NCI-H345 treated with DMSO at 0.1 percent for 48 hours (cell line): Measurements from ENCODE around the gene DSTN.
A peak's percentile ranks its signal among the peaks of the same experiment; 100 is the strongest.

Source experiments
- DNase-seq: peaks from one replicate; lab custom pipeline; 2025; ENCODE audit not compliant: unreplicated experiment; lab: John Stamatoyannopoulos, UW

DSTN gene

DNA sequence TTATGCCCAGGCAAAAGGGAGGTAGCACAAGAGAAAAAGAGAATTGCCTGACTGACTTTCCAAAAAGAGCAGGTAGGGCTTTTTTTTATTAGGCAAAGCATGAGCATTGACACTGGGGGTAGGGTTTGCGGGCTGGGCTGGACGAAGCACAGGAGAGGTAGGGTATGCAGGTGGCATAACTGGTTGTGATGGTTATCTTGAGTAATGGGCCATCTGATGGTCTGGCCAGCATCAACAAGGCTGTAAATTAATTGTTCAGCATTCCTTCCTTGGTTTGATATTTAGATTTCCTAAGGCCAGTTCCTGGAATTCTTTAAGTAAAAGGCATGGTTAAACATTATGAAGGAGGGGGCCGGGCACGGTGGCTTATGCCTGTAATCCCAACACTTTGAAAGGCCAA lies 24.7 kb upstream of the DSTN start:
- no peak for DNase-seq

DNA sequence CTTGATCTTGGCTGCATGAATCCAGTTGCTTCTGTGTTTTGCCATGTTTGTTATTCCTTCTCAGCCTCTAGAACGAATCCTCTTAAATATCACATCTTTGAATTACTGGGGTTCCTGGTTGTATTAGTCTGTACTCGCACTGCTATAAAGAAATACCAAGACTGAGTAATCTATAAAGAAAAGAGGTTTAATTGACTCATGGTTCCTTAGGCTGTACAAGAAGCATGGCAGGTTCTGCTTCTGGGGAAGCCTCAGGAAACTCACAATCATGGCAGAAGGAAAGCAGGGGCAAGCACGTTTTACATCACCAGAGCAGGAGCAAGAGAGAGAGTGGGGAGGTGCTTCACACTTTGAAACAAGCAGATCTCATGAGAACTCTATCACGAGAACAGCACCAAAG lies 20.7 kb upstream of the DSTN start:
- no peak for DNase-seq

DNA sequence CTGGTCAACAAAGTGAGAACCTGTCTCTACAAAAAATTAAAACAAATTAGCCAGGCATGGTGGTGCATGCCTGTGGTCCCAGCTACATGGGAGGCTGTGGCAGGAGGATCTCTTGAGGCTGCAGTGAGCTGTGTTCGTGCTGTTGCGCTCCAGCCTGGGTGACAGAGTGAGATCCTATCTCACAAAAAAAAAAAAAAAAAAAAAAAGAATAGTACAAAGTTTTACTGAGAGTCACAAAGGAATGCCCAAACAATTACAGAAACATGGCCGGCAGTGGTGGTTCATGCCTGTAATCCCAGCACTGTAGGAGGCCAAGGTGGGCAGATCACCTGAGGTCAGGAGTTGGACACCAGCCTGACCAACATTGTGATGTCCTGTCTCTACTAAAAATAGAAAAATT lies 14.8 kb upstream of the DSTN start:
- no peak for DNase-seq

DNA sequence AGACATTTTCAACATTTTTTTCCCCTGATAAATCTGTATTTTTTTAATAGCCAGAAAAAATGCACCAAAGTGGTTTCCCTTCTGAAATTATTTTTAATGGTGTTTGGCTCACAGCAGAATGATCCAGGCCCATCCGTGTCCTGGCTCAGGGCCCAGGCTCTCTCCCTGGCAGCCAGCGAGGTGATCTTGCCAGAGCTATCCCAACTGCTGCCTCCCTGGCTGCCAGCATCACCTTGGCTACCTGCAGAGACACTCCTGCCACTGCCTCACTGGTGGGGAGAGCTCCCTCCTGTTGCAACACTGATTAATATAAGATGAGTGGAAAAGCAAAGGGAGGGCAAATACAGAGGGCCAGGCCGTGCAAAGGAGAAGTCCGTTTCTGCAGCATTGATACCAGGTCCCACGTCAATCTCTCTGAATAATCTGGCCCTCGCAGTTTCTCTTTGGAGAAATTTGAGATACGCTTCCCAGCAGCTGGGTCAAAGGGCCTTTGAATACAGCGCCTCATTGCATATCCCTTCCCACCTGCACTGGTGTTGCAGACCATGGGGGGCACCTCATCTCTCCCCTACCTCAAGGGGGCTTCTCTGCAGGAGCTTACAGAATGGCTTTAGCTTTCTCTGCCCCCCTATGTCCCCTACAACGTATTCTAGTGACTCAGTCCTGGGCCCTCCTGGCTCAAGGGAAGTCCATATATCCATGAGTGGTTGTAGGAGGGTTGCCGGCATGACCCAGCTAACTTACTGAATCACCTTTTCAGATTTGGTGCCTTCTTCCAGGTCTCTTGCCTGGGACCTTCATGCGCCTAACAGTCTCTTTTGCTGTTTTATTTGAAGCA lies 12.8 kb upstream of the DSTN start:
- no peak for DNase-seq

DNA sequence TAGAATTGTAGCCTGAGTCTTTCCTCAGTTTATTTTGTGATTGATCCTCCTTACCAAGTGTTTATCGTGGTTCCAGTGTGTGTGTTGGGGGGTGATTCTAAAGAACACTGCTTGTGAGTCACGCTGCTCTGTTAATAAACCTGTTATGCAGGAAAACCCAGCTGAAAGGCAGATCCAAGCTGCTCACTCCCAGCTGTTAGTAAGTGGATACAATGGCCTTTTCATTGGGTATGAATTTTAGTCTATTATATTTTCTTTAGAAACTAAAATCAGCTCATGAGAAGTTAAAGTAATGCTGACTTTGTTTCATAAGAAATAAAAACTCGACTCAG lies 12.2 kb upstream of the DSTN start:
- DNase-seq, result no peak

DNA sequence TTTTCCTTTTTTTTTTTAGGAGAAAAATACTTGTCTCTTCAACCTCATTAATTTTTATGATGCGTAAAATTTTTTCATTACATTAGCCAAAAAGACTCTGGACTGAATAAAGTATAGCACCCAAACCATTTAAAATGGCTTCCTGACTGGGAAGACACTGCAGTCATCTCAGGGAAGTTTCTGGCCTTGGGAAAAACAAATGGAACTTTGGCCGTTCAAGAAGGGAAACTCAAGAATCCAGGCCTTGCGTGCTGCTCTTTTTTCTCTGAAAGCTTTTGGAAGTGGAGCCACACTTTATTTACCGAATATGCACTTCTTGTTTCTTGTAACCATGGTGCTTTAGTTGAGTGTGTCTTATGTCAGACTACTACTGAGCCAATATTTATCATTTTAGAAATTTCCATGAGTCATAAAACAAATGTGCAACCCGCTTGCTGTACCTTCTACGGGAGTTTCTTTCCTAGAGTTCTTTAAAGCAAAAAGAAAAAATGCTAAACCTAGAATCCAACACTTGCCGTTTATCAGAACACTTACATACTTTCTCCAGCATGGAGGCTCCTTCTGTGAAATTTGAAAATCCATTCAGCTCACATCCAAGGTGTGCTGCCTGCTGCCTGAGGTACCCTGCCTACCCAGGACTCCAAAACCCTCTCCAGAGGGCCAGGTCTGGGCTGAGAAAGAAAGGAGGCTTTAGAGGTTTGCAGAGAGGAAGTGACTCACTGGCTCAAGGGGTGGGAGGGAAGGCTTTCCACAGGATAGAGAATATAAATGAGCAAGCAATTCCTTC lies 11.5 kb upstream of the DSTN start:
- DNase-seq, result no peak

DNA sequence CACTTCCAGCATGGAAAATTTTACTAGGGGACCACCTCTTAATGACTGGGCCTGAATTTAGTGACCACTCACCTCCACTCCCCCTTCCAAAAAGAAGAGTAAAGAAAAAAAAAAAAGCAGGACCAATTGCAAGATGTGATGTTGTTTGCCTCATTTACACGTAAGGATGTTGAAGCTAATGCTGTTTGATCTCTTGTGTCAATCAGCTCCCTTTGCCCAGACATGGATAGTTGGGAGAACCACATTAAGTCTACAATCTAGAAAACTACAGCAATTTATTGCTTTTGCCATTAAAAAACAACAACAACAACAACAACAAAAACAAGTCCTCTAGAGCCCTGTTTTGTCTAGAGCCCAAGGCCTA lies 11.0 kb upstream of the DSTN start:
- DNase-seq, result no peak

DNA sequence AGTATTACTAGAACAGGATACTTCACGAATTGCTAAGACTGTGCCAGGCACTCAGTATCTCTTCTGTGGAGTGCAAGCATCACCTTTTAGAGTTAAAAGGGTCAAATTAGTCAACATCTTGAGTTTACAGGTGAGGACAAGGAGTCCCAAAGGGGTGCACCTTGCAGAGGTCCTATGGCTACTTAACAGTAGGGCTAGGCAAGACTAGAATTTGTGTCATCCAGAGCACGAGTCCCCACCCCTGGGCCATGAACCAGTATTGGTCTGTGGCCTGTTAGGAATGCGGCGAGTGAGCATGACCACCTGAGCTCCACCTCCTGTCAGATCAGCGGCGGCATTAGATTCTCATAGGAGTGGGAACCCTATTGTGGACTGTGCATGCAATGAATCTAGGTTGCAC lies 10.5 kb upstream of the DSTN start:
- no peak for DNase-seq

DNA sequence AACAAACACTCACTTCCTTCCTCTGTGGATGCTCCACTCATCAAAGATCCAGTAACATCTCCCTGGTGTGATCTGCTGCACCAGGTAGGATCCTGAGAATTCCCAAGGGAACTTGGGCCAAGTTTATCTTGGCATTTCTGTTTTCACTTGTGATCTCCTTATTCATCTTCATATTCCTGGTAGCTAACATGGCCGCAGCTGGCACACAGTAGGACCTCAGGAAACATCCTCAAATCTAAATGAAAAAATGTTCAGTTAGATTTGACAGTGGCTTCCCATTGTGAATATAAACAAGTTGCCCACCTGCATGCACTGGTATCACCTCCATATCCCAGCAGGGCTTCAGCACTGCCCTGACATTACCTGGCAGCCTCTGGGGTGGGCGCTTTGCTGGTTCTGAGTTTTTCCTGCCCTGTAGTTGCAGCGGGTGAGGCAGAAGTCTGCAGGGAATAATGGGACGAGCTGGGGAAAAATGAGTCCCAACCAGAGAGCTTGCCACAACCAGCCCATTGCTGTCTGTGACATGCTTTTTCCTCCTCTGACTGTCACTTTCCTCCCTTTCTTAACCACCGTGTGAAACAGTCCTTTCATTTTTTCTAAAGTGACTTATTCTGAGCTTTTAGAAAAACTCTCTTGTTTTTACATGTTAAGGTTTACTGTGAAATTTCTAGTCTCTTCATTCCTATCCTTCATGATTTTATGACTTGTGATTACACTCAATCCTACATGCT lies 9.4 kb upstream of the DSTN start:
- DNase-seq, result no peak

DNA sequence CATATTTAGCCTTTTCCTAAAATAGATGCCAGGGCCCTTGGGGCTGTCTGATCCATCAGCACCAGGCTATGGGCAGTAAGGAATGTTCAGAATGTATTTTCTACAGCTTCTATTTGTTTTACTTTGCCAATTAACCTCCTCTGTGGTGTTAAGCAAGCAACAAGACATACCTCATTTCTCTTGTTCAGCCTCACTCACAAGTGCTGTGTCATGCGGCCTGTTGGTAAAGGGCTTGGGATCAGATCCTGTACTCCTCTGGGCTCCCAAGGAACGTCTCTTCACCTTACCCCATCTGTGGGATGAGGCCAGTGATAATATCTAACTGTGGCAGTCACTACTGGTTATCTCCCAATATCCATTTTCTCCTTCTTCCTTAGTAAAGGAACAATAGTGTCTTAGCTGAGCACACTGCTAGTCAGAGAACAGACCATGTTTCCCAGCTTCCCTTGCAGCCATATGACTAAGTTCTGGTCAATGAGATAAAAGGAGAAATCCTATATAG lies 7.0 kb upstream of the DSTN start:
- DNase-seq, result no peak

DNA sequence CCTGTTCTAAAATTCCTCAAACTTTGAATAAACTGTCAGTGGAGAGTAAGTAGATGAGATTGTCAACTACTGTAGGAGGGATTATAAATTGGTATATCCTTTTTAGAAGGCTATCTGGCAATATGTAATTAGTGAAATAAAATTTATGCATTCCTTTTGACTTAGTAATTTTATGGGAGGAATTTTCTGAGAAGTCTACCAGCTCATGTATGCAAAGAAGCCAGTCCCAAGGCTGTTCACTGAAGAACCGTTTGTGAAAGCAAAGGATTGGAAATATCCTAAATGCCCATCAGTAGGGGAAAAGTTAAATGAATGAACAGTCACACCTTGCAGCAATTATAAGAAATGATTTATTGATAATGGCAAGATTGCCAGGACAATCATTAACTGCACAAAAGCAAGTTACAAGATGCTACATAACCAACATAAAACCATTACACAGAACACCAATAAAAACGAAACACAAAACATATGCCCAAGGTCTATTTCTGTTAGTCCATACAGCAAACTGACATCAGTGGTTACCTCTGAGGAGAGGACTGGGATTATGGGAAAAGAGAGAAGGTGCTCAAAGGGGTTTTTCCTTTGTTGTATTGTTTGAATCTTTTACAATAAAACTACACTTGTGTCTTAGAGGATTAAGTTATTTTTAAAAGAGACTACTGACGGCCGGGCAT lies 4.6 kb upstream of the DSTN start:
- no peak for DNase-seq

DNA sequence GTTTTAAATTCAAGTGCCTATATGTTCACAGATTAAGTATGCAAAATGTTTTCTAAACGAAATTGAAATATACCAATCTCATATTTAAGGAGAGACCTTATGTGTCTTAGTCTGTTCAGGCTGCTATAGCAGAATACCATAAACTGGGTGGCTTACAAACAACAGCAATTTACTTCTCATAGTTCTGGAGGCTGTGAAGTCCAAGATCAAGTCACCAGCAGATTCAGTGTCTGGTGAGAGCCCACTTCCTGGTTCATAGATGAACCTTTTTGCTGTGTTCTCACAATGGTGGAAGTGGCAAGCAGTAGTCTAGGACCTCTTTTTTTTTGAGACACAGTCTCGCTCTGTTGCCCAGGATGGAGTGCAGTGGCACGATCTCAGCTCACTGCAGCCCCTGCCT lies 3.5 kb upstream of the DSTN start:
- no peak for DNase-seq

DNA sequence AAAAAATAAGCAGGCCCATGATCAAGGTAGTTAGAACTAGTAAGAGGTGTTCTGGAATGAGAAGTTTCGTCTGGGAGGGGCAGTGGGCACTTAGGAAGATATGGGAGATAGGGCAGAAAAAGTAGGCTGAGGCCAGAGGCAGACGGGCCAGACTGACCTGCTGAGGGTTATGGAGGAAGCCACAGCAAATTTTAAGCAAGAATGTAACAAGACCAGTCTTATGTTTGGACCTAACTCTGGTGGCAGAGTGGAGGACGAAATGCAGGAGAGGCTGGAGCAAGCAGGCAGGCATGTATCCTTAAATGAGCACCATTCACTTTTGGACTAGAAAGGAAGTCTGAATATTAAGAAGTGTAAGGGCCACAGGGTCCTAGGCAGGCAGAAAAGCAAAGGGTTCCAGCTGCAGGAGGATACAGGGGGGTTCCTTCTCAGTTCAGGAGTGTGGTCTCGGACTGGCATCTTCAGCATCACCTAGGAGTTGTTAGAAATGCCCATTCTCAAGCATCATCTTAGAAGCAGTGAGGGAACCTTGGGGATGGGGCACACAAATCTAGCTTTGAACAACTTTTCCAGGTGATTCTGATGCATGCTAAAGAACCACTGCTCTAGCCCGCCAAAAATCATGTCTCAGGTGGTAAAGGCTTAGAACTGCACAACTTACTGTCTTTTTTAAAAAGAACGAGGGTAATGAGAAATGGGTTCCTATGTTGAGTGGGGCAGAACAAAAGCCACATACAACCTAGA lies 1.7 kb upstream of the DSTN start:
- DNase-seq, result no peak

DNA sequence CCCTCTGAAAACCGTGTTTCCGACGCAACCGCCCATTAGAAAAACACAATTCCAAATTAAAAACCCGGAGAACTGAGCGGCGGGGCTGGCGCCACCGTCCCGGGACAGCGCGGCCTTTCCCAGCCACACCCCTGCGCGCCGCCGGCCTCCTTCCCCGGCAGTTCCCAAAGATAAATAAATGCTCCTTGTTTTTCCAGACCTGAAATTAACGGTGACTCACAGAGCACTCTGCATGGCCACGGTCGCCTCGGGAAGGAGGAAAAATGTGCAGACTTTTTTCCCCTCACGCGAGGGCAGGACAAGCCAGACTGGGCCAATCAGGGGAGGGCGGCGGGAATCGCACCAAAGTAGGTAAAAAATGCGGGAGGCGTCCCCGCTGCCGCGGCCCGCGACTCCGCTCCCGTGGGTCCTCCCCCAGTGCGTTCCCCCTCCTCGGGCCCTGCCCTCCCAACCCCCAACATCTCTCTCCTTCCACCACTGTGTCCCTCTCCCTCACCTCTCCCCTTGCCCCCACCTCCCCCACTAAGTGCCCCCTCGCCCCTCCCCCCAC lies 828 bp upstream of the DSTN start:
- peak; percentile 32 for DNase-seq

DNA sequence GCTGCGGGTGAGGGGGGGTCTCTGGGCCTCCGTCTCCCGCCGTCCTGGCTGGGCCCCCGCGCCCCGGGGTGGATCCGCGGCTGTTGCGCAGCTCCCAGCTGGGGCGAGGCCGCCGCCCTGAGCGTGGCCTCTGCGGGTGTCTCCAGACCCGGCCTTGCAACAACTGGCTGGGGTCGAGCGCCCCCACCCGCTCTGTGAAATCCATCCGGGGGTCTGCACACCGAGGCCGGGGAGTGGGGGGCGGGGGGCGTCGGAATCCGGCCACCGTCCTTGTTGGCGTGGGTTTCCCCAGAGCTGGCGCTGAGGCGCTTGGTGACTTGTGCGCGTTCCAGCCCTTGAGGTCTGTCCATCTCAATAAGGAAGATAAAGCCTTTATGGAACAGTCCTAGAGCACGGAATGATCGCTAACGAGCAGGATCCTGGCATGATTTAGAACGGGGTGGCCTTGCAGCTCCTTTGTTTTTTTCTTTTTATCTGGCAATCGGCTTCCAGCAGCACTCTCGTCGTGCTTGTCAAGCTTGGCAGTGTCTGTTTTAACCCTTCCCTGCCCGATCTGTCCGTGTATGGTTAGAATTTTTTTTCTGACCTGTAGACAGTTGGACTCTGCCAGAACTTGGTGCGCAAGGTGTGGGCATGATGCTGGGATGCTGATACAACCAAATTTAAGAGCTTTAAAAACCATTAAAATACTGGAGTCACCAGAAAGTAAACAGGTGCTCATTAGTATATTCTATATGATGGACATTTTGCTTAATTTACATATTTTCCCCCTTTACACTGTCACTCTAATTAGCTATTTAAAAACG lies 675 bp downstream of the DSTN start:
- DNase-seq, result no peak

DNA sequence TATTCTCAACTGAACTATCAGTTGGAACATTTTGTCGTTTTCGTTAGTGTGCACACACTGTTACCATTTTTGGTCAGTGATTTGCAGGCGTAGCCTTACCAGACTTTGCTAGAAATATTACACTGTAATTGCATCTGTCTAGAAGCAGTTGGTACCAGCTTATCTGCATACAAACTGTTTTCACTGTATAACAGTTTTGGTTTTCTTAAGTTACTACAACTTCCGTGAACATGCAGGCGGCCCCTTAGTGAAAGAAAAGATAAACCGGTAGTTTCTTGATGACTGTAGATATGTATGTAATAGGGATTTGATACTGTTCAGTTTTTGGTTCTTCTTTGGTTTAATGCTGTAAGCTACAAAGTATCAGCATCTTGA lies 1.3 kb downstream of the DSTN start:
- no peak for DNase-seq

DNA sequence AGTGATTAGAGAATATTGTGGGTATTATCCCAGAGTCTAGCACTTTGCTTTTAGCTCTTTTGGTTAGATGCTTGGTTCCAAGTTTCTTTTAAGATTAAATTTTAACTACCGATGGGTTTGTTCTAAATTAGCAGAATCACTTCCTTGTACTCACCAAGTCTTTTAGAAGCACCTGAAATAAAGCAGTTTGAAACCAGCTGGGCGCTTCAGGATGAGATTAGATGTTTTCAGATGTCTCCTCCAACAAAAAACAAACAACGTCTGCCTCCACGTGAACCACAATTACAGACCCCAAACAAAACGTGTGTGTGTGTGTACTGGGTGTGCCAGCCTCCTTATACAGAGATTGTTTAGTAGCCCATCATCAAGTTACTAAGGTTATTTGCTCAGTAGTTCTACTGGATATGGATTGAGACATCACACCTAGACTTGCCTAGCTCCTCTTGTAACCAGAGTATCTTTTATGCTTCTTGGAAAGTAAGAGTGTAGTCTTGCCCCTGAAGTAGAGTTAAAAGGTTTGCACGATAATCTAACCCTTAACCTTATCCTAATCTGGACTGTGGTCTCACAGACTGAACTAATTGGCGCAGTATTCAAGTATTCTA lies 2.3 kb downstream of the DSTN start:
- no peak for DNase-seq

DNA sequence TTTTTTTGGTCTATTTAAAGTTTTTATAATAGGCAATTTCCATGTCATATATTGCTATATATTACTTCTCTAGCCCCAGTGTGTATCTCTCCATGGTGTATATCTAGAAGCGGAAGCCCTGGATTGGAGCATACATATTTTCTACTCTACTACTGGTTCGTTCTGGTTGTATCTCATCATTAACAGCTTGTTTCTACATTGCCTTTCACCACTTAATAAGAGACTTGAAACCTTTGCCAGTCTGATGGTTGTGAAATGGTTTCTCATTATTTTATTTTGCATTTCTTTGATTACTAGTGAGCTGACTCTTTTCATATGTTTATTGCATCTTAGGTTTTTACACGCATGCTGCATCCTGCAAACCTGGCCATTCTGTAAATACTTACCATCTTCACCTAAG lies 3.6 kb downstream of the DSTN start:
- no peak for DNase-seq

DNA sequence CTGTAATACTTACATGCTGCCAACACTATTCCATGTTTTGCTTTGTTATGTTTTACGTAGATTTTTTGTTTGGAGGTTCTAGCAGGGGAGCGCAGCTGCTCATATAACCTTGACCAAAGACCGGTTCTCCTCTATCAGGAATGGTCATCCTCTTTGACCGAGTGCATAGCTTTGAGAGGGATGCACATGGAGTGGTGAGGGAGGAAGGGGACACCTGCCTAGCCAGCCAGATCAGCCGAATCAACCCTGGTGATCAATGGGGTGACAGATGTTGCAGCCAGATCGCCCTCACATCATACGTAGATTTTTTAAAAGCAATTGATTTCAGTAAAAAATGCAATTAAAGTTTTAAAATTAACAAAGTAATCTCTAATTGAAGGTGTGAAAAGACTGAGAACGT lies 6.3 kb downstream of the DSTN start:
- no peak for DNase-seq
